ENCODE results near the gene TANGO6. TPM values are rescaled to one million over a fixed set of nuclear protein-coding genes. Genes with fewer than 3 reads are reported as not detected.

The TANGO6 gene
- total RNA-seq, 1 experiment from 2014 or later = 18.0 TPM

- Histone ChIP-seq H3K9me3 (ENCODE audit: low read depth, low read length, poor library complexity, severe bottlenecking) (no peaks in the 10 kb centered on the region), H3K4me3 (ENCODE audit: low read depth, low read length, poor library complexity, severe bottlenecking) (no peak overlapping the region), H3K27me3 (replicated peaks; ENCODE audit: insufficient read depth, low read depth, low read length, poor library complexity) (no peaks in the 10 kb centered on the region), H3K27ac (ENCODE audit: low read depth, low read length, poor library complexity, severe bottlenecking) (no peak overlapping the region), H3K4me1 (ENCODE audit: insufficient read depth, low read length, poor library complexity, severe bottlenecking) (no peaks in the 10 kb centered on the region), H3K36me3 (ENCODE audit: insufficient read depth, low read length, poor library complexity, severe bottlenecking) (no peaks in the 10 kb centered on the region)
- BruUV-seq (replicated peaks) = no TSS peak
- intact Hi-C loops (cut with micrococcal nuclease; ENCODE audit: unreplicated experiment) = no loop called here
- DNase-seq (ENCODE audit: low spot score) = no peak
- POLR2A ChIA-PET (ENCODE audit: low non-redundant PET) = no interaction called here
- CTCF ChIA-PET = no interaction called here
- no peak for TF ChIP-seq EZH2 (IDR thresholded peaks at IDR 0.05; ENCODE audit: borderline replicate concordance, low read depth, low read length, poor library complexity, severe bottlenecking)
- TF ChIP-seq, protein P1, sequence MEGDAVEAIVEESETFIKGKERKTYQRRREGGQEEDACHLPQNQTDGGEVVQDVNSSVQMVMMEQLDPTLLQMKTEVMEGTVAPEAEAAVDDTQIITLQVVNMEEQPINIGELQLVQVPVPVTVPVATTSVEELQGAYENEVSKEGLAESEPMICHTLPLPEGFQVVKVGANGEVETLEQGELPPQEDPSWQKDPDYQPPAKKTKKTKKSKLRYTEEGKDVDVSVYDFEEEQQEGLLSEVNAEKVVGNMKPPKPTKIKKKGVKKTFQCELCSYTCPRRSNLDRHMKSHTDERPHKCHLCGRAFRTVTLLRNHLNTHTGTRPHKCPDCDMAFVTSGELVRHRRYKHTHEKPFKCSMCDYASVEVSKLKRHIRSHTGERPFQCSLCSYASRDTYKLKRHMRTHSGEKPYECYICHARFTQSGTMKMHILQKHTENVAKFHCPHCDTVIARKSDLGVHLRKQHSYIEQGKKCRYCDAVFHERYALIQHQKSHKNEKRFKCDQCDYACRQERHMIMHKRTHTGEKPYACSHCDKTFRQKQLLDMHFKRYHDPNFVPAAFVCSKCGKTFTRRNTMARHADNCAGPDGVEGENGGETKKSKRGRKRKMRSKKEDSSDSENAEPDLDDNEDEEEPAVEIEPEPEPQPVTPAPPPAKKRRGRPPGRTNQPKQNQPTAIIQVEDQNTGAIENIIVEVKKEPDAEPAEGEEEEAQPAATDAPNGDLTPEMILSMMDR (conservative IDR thresholded peaks at IDR 0.05; ENCODE audit: low read depth, low read length) = no peak
These were observed 78.3 kb downstream of the TANGO6 start for GRCh38 chr16:68921637-68922036.

GRCh38 chr16:68923116-68923515 is 79.8 kb downstream of the TANGO6 start:
- Histone ChIP-seq H3K27me3 (replicated peaks; ENCODE audit: insufficient read depth, low read depth, low read length, poor library complexity) (no peaks in the 10 kb centered on the region), H3K9me3 (ENCODE audit: low read depth, low read length, poor library complexity, severe bottlenecking) (no peaks in the 10 kb centered on the region), H3K4me1 (ENCODE audit: insufficient read depth, low read length, poor library complexity, severe bottlenecking) (no peaks in the 10 kb centered on the region), H3K27ac (ENCODE audit: low read depth, low read length, poor library complexity, severe bottlenecking) (no peak overlapping the region), H3K36me3 (ENCODE audit: insufficient read depth, low read length, poor library complexity, severe bottlenecking) (no peaks in the 10 kb centered on the region), H3K4me3 (ENCODE audit: low read depth, low read length, poor library complexity, severe bottlenecking) (no peak overlapping the region)
- ChIA-PET CTCF (no interaction called here), POLR2A (ENCODE audit: low non-redundant PET) (no interaction called here)
- DNase-seq (ENCODE audit: low spot score) = no peak
- BruUV-seq (replicated peaks) = no TSS peak
- intact Hi-C loops (cut with micrococcal nuclease; ENCODE audit: unreplicated experiment) = no loop called here
- TF ChIP-seq, protein P1 (conservative IDR thresholded peaks at IDR 0.05; ENCODE audit: low read depth, low read length) = no peak
- TF ChIP-seq EZH2 (IDR thresholded peaks at IDR 0.05; ENCODE audit: borderline replicate concordance, low read depth, low read length, poor library complexity, severe bottlenecking) = no peak

- TF ChIP-seq, protein P1 (conservative IDR thresholded peaks at IDR 0.05; ENCODE audit: low read depth, low read length) = no peak
- TF ChIP-seq EZH2 (IDR thresholded peaks at IDR 0.05; ENCODE audit: borderline replicate concordance, low read depth, low read length, poor library complexity, severe bottlenecking) = no peak
- Histone ChIP-seq H3K4me3 (ENCODE audit: low read depth, low read length, poor library complexity, severe bottlenecking) (no peak overlapping the region), H3K27me3 (replicated peaks; ENCODE audit: insufficient read depth, low read depth, low read length, poor library complexity) (no peaks in the 10 kb centered on the region), H3K36me3 (ENCODE audit: insufficient read depth, low read length, poor library complexity, severe bottlenecking) (no peaks in the 10 kb centered on the region), H3K27ac (ENCODE audit: low read depth, low read length, poor library complexity, severe bottlenecking) (no peak overlapping the region), H3K4me1 (ENCODE audit: insufficient read depth, low read length, poor library complexity, severe bottlenecking) (no peaks in the 10 kb centered on the region), H3K9me3 (ENCODE audit: low read depth, low read length, poor library complexity, severe bottlenecking) (no peaks in the 10 kb centered on the region)
- CTCF ChIA-PET = no interaction called here
- intact Hi-C loops (cut with micrococcal nuclease; ENCODE audit: unreplicated experiment) = no loop called here
- no TSS peak for BruUV-seq (replicated peaks)
- POLR2A ChIA-PET (ENCODE audit: low non-redundant PET) = no interaction called here
- no peak for DNase-seq (ENCODE audit: low spot score)
These were observed 83.7 kb downstream of the TANGO6 start for GRCh38 chr16:68927018-68927417.
